GM18505 (cell line): ENCODE measurements around the gene SERPINE2.

Source experiments
- ATAC-seq: cut with Tn5 transposase; IDR thresholded peaks from one replicate; pipeline ENCODE4 v1.9.1; 2021; ENCODE audit not compliant: unreplicated experiment
- POLR2A ChIP-seq: IDR thresholded peaks from 4 replicates; pipeline ENCODE4 v1.6.1; 2011; ENCODE audit warnings: borderline replicate concordance; ENCODE audit not compliant: insufficient read depth, insufficient read length; ENCODE audit errors: extremely low read depth

Gene SERPINE2

DNA sequence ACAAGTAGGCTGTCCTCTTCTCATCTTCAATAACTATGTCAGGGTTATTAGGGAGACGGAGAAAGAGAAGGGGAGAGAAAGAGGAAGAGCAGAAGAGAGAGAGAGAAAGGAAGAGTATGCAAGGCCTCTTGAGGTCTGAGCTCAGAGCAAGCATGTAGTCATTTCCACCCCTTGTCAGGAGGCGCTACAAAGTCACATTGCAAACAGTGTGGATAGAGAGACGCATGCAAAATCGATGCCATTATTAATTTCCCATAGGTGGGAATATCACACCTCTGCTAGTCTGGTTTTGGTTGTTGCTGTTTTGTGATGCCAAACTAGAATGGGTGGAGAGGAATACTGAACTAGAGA lies 24.2 kb upstream of the SERPINE2 start:
- no peak for ATAC-seq

DNA sequence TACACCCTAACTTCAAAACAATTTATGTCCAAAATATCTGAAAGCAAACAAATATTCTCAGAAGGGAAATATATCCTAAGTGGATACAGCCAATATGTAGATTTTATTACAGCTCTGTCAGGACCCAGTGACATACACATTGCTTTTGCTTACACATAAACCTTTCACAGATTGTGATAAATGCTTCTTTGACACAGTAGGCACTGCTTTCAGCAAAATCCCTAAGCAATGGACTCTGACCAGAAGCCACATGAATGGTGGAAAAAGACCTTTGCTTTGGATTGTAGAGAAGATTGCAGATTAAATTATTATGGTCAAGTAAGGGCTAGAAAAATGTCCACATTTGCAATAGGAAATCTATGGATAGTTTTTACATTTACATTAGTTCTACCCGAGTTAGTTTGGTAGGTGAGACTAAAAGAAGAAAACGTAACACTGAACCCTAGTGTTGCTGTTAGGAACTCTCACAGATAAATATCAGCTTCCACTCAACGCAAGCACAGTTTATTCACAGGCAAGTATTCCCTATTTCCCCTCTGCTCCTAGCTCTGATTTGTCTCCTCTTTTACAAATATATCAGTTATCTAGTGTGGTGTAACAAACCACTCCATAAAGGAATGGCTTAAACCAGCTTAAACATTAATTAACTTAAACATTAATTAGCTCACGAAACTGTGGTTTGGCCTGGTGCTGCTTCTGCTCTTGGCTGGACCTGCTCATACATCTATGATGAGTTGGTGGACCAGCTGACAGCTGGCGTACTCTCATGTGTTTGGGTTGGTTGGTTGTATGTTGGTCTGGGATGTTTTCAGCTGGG lies 23.6 kb upstream of the SERPINE2 start:
- no peak for TF ChIP-seq POLR2A
- no peak for ATAC-seq

More for the DNA sequence above, 24.2 kb upstream of the SERPINE2 start:
- no peak for TF ChIP-seq POLR2A

DNA sequence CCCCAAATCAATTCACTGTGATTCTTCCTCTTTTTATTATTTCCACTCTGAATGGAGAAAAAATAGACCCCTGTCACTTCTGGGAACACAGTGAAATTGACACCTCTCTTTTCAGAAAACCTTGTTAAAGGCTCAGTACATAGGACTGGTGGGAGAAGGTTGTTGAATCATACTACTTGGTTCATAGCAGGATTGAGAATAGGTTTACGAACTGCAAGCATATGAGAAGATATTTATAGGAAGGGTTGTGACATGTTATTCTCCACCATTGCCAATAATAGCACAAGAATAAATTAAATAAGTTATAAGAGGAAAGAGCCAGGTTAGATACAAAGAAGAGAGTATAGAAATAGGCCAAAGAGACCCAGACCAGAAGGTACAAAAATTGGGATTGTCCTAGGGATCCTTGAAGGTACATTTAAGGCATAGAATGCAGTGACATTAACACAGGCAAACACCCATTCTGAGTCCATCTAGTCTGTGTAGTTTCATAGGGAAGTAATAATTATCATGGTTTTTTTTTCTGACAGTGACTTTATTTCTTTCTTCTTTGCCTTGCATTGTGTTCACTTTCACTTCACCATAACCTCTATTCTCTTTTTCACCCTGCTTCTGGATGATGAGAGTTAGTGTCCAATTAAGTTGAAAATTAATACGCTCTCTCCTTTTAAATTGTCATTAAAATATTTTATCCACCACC lies 21.8 kb upstream of the SERPINE2 start:
- TF ChIP-seq POLR2A = no peak
- ATAC-seq = no peak

DNA sequence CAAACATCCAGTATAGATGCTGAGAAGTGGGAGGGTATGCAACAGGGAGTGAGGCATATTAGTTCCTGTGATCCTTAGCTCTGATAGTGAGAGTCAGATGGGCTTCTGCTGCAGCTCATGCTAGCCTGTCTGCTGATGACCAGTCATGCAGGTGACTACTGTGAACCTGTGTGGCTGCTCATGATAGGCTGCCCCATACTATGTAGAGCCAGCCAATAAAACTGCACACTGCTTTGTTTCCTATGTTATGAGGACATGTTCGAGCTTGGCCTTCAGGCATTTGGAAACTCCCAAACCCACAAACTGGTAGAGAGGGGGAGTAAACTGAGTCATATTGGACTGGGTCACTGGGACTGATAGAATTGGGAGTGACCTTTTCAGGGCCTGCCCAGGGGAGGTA lies 20.1 kb upstream of the SERPINE2 start:
- ATAC-seq = no peak
- no peak for TF ChIP-seq POLR2A

DNA sequence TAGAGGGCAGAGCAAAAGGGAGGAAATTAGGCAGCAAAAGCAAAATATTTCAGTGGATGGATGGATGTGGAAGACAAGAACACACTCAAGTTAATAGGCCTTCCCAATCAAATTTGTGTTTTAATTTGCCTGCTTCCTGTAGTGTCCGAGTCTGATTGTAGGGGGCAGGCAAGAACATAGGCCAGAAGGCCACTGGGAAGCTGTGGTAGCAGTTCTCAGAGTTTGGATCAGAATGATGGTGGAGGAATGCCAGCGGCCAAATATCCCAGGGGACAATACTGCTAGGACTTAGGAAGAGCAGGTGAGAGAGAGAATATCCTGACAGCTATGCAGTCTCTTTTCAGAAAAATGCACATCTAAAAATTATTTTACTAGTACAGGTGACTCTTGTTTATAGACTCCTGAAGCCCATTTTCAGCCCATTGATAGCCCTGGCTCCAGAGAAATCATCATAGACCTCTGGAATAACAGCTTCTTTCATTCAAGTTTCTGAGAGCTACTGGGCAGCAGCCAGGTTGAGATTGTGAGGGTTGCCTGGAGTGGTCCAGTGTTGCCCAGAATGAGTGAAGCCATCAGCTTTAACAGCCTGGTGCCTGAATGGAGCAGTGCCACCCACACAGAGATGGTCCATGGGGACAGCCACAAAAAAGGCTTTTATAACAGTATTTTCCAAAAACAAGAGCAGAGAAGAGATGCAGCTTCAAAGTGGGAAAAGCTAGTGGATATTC lies 19.1 kb upstream of the SERPINE2 start:
- no peak for ATAC-seq
- TF ChIP-seq POLR2A = no peak

DNA sequence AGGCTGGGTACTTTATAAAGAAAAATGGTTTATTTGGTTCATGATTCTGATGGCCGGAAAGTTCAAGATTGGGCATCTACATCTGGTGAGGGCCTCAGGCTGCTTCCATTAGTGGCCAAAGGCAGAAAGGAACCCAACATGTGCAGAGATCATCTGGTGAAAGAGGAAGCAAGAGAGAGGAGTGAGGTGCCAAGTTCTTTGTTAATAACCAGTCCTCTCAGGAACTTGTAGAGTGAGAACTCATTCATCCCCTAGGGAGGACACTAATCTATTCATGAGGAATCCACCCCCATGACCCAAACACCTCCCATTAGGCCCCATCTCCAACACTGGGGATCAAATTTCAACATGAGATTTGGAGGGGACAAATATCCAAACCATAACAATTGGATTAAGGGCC lies 17.8 kb upstream of the SERPINE2 start:
- no peak for ATAC-seq
- no peak for TF ChIP-seq POLR2A

DNA sequence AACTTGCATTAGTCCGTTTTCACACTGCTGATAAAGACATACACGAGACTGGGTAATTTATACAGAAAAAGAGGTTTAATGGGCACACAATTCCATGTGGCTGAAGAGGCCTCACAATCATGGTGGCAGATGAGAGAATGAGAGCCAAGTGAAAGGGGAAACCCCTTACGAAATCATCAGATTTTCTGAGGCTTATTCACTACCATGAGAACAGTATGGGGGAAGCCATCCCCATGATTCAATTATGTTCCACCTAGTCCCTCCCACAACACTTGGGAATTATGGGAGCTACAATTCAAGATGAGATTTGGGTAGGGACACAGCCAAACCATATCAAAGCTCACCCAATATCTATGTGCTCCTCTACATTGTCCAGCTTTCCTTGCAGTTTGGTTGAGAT lies 16.0 kb upstream of the SERPINE2 start:
- TF ChIP-seq POLR2A = no peak
- no peak for ATAC-seq

DNA sequence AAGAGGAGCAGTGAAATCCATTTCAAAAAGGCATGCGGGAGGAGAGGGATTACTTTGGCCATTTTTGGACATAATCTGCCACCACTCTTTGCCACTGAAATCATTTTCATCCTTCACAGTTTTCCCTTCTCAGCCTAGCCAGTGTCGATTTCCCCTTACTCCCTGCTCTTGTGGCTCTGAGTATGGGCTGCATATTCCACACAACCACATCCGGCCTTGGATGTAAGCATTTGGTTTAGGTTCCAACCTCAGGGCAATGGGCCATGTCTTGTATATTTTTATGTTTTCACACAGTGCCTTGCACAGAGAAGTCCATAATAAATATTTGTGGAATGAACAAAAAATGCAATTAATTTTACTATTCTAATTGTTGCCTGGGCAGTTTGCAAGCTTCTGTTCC lies 7.7 kb upstream of the SERPINE2 start:
- no peak for ATAC-seq
- no peak for TF ChIP-seq POLR2A

DNA sequence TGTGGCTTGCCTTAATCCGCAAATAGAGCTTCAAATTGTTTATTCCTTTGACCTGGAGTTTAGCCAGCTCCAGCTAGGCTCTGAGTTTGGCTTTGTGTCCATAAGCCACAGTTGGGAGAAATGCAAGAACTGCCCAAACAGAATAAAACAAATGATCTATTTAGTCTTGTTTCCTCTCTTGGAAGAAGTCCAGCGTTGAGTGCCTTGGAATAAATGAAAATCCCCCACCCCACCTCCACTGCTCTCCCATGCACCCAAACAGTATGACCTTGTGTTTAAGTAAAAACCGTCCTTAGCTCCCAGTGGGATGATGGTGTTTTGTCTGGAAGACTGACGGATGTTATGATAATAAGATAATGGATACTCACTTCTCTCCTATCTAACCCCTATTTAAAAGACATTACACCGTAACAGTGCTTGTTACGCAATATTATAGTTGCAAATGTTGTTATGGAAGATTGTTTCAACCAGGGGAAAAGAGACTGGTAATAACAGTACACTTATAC lies 3.2 kb upstream of the SERPINE2 start:
- TF ChIP-seq POLR2A = no peak
- no peak for ATAC-seq

DNA sequence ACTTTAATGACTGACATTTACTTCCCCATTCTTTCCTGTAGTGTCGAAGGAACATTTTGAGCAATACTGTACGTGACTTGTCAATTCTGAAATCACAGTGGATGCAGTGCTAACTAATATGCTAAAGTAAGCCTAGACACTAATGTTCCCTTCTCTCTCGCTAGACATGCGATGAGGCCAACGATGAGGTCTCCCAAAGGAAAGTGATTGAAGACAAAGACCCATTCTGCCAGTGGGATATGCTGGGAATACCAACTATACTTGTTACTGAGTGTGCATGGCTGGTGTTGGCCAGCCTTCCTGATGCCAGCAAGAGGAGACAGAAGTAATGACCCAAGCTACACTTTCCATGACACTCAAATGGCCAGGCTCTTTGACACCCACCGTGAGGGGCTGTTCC lies 2.5 kb upstream of the SERPINE2 start:
- TF ChIP-seq POLR2A = no peak
- ATAC-seq = no peak

DNA sequence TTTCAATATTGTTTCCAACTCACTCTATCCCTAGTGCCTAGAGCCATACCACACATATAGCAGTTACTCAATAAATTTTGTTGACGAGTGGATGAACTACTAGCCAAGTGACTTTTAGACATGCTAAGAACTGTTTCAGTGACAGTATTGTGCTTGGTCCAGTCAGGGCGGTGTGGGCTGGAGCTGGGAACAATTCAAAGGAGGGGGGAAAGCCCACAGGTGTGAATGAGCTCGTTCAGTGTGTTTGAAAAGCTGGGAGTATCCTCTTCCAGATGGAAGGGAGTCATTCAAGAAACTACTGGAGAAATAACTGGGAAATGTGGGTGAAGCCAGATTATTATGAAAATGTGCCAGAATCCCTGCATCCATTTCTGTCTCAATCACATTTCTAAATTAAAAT lies 1.7 kb upstream of the SERPINE2 start:
- TF ChIP-seq POLR2A = no peak
- ATAC-seq = no peak

DNA sequence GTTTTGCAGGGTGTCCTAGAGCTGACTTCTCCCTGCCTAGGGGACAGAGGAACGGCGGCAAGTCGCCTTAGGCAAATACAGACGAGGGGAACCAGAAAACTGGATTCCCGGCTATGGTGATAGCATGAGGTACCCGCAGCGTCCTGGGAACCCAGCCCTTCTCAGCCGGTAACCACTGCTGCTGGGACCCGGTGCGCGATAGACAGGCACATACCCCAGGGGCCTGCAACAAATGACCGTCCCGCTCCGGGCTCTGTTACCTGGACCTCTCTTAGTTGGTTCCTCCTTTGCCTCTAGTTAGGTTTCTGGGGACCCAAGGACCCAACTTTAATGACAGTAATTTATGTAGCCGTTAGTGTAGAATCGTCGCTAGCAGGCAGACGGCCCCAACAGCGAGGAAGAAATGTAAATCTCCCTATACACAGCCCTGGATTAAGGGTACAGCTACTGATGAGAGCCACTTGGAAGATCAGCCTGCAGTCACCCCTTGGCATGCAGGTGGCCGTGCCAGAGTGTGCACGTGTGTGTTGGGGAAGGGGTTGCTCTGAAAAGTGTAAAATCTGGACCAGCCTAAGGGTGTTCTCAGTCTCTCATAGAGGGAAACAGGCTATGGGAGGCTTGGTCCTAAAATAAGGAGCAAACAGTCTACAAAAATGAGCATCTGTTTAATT lies 819 bp upstream of the SERPINE2 start:
- no peak for ATAC-seq
- TF ChIP-seq POLR2A = no peak

DNA sequence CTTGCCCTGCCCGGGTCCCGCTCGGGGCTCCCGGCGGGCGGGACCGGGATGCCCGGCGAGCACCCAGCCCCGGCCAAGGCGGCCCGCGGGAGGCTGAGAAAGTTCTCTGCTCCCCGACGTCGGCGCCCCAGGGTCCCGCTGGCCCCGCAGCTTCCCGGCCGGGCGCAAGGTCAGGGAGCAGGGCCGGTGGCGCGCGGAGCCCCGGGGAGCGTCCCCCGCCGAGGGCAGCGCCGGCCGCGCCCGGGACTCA lies 331 bp downstream of the SERPINE2 start:
- TF ChIP-seq POLR2A = no peak
- no peak for ATAC-seq
